Heart left ventricle (tissue), 16 donors: ENCODE results near the gene CNDP2. TPM values are rescaled to one million over a fixed set of nuclear protein-coding genes. Genes with fewer than 3 reads are reported as not detected.
"Not testable (repeated sequence)": the region's sequence is repeated elsewhere in the genome, so short reads cannot be mapped to it uniquely, and the experiment has no call there.

Source experiments
- ATAC-seq, 4 donors: fragments of 200-7000 bp; cut with Tn5 transposase; one replicate each; pipeline ENCODE4 v1.9.1; 2020 to 2022; ENCODE audit warnings: moderate library complexity in 4 of 4, mild to moderate bottlenecking in 3 of 4, moderate number of reproducible peaks in 1 of 4
- DNase-seq, 5 donors: peaks; one replicate each; pipeline ENCODE4 v3.0.0-alpha.2; 2020
- H3K27ac ChIP-seq, 12 donors: fragments of 200-600 bp; sonication (generic) in 4 of 12; one replicate each; pipeline versions ENCODE4 v1.5.0 to v1.8.0; 2016 to 2022; ENCODE audit warnings: mild to moderate bottlenecking in 2 of 12
- H3K27me3 ChIP-seq, 9 donors: fragments of 200-600 bp; sonication (generic) in 2 of 9; one replicate each; pipeline versions ENCODE4 v1.5.1 to v1.8.0; 2016 to 2022; ENCODE audit warnings: mild to moderate bottlenecking in 3 of 9
- H3K36me3 ChIP-seq, 9 donors: fragments of 200-600 bp; sonication (generic) in 2 of 9; one replicate each; pipeline versions ENCODE4 v1.5.0 to v1.8.0; 2018 to 2022; ENCODE audit warnings: mild to moderate bottlenecking in 2 of 9
- H3K4me1 ChIP-seq, 12 donors: fragments of 200-600 bp; sonication (generic) in 4 of 12; one replicate each; pipeline versions ENCODE4 v1.5.0 to v1.8.0; 2016 to 2022; ENCODE audit warnings: mild to moderate bottlenecking in 3 of 12
- H3K4me3 ChIP-seq, 12 donors: fragments of 200-600 bp; sonication (generic) in 4 of 12; one replicate each; pipeline versions ENCODE4 v1.5.0 to v1.8.0; 2017 to 2022; ENCODE audit warnings: mild to moderate bottlenecking in 9 of 12, moderate library complexity in 4 of 12
- H3K9me3 ChIP-seq, 12 donors: fragments of 200-600 bp; sonication (generic) in 4 of 12; one replicate each; pipeline versions ENCODE4 v1.5.0 to v1.8.0; 2016 to 2022; ENCODE audit warnings: mild to moderate bottlenecking in 1 of 12
- CTCF ChIP-seq, 12 donors: fragments of 200-600 bp; sonication (generic) in 4 of 12; IDR thresholded peaks; one replicate each; pipeline versions ENCODE4 v1.5.0 to v1.8.0; 2018 to 2022; ENCODE audit warnings: antibody characterized with exemption in 12 of 12, mild to moderate bottlenecking in 5 of 12
- POLR2A ChIP-seq, 2 donors: fragments of 450-650 bp; IDR thresholded peaks; one replicate each; pipeline ENCODE4 v1.6.1; 2017; ENCODE audit warnings: antibody characterized with exemption in 2 of 2, mild to moderate bottlenecking in 2 of 2, moderate library complexity in 2 of 2
- WGBS, 4 donors: extraction: QIAGEN DNeasy Blood & Tissue Kit in 2 of 4; methylation state at CpG; one replicate each; pipeline versions ENCODE4 v1.1.5 to v1.1.7; 2013 to 2018; 5-methylcytosine and 5-hydroxymethylcytosine counted together
- intact Hi-C, 10 donors: fragments of 100-400 bp; cut with DNase I; formaldehyde crosslinking; loops; one replicate each; pipeline versions ENCODE4 v1.11.1 to v1.14.2; 2022
- polyA plus RNA-seq, 2 donors: library from polyadenylated mRNA; stranded (reverse); fragments of 200-250 nt; gene quantifications; one replicate each; pipeline ENCODE4 v1.2.3, GENCODE V29; 2013
- total RNA-seq, 9 donors: library from RNA; depleted of rRNA in 2 of 9; stranded (reverse); fragments of >200 nt in 2 of 9; fragmentation: NEBNext Ultra II Directional in 3 of 9; extraction: Animal tissue kit (Norgen Biotek cat#: 25700) in 3 of 9; gene quantifications; one replicate each; pipeline versions ENCODE4 v1.1.0 to v1.2.4, GENCODE V29; 2016 to 2023
- donor health status: ischemic (EF 13 %, LVEDD 7.1; RV severe dilation, severe dysfunction).
- donor health status: healthy with polysubstance abuse.
- donor health status: DM: no; HTN: yes; CAD: no.
- donor health status: DM: no; HTN: no; CAD: no.
- donor health status: ischemic (EF 25% LVEDD 6.9; RV normal size, moderate dysfunction).
- donor health status: ischemic (EF 25% LVEDD 5.7; RV mildly dilated, moderate dysfunction).
- donor health status: healthy.
- donor health status: DM: yes; HTN: yes; CAD: no.
- donor health status: ischemic (EF 35%, LVEDD 5.7; RV mildly dilated, moderate dysfunction).
- donor health status: nonischemic (EF 11% LVEDD 7.7; RV severe dilation, severe dysfunction).
- donor health status: DM: yes; HTN: yes; CAD: no.
- donor health status: PGD.
- donor health status: ischemic (EF 29% LVEDD 5.4; RV normal size, mild dysfunction).
- donor health status: nonischemic (EF 23%, LVEDD 6.1; RV moderate dilation, normal function).

CNDP2 gene
- total and polyA plus RNA-seq, 11 donors = 38.3 to 162 (median 76.3) TPM

DNA sequence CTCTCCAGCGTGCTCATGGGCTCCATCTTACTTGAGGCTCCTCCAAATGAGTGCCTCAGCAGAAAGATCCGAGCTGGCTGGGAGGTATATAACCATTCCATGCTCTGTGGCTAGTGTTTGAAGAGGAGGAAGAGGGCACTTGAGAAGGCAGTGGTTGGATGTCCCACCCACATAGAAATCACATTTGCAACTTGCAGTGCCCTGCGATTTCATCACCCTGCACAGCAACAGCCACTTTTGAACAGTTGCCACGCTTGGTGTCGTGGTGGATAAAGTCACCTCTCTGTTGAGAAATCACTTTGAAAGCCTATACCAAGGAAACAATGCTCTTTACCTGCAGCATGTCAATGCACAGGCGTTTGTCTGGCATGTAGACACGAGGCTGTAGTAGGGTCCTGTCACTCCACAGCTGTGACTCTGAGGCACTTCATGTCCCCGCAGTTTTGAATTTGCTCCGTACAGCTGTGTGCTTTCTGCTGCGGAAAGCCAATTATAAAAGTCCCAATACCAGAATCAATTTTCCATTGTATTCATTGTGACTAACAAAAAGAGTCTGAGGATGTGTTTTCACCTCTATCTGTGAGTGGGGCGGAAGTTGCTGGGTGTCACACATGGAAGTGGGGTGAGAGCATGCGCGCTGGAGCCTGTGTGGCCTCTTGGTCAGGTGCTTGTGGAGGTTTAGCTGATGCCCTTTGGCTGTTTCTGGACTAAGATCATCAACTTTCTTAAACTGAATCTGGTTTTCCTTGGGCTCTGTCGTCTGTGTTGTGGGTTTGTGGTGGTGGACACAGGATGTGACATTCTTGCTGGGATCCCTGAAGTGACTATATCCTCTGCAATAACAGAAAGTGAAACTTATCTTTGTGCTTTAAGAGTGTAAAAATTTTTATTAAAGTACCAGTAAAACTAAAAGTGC lies 2.8 kb downstream of the CNDP2 start:
- Histone ChIP-seq H3K4me1 (peaks cover 0 to 62% (median 25%) of the 10 kb centered on the region in 12 donors), H3K27me3 (no peaks in the 10 kb centered on the region), H3K27ac (peak overlapping the region; percentile 8 to 95 (median 72)), H3K4me3 (peak overlapping the region in 9 of 12 donors; percentile 20 to 60 (median 30)), H3K36me3 (peaks cover 0 to 38% (median 33%) of the 10 kb centered on the region in 9 donors), H3K9me3 (no peaks in the 10 kb centered on the region)
- no peak for ATAC-seq
- DNase-seq = peak in 3 of 5 donors; percentile 50 to 56 (median 52)
- WGBS, 4 donors = 71 to 79% (median 74%) methylated on average over 12 to 14 of the region's 14 CpGs
- intact Hi-C loops = loop anchor here in 8 of 10 donors (2.0 to 10.0 kb wide), 6 partner anchors 48 to 1998 kb away; partner anchors contain the start of genes ZNF407 (in 3 of the 8) and ZNF516 (in 1 of the 8)
- TF ChIP-seq CTCF (IDR thresholded peaks at IDR 0.05) (no peak), POLR2A (IDR thresholded peaks at IDR 0.05) (no peak)

DNA sequence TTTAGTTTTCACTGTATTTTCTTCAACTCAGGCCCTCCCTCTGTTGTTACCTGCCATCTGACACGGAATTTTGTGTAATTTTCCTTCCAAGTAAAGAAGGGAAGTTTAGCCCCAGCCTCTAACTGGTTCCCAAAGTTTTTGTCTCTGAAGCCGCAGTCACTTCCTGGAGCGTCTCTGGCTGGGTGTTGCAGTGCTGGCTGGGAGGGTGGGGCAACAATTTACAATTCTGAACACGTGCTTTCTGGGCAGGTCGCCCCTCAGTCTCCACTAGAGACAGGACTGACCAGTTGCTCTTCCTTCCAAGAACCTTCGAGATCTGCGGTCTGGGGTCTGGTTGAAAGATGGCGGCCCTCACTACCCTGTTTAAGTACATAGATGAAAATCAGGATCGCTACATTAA lies 3.5 kb downstream of the CNDP2 start:
- no peak for TF ChIP-seq CTCF (IDR thresholded peaks at IDR 0.05)
- TF ChIP-seq POLR2A (IDR thresholded peaks at IDR 0.05) = no peak
- 49 to 63% (median 55%) methylated on average over 9 of the region's 9 CpGs for WGBS, 4 donors
- DNase-seq = peak in 4 of 5 donors; percentile 81 to 89 (median 86)
- Histone ChIP-seq H3K9me3 (no peaks in the 10 kb centered on the region), H3K27ac (peak overlapping the region; percentile 8 to 95 (median 72)), H3K4me3 (peak overlapping the region in 10 of 12 donors; percentile 9 to 60 (median 29)), H3K27me3 (no peaks in the 10 kb centered on the region), H3K36me3 (peaks cover 0 to 44% (median 39%) of the 10 kb centered on the region in 9 donors), H3K4me1 (peaks cover 0 to 62% (median 25%) of the 10 kb centered on the region in 12 donors)
- intact Hi-C loops = loop anchor here in 8 of 10 donors (2.0 to 10.0 kb wide), 6 partner anchors 48 to 1998 kb away; partner anchors contain the start of genes ZNF407 (in 3 of the 8) and ZNF516 (in 1 of the 8)
- peak in 1 of 4 donors; percentile 39 for ATAC-seq

DNA sequence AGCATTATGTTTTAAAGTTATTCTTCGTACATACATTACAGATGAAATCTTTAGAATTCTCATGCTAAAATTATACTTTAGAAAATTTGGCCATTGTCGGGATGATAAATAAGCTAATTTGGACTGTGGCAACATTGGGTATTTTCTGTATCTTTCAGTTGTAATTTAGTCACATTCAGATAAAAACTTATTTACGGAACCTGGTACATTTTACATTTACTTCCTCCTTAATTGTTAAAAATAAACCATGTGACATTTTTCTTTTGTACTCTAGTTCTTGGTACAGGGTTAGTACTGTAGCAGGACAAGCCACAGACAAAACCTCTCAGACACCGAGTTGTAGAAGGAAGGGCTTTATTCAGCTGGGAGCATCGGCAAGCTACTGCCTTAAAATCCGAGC lies 4.2 kb downstream of the CNDP2 start:
- Histone ChIP-seq H3K4me1 (peaks cover 0 to 58% (median 25%) of the 10 kb centered on the region in 12 donors), H3K27ac (peak overlapping the region in 7 of 12 donors; percentile 23 to 95 (median 75)), H3K27me3 (no peaks in the 10 kb centered on the region), H3K9me3 (no peaks in the 10 kb centered on the region), H3K4me3 (peak overlapping the region in 8 of 12 donors; percentile 13 to 60 (median 29)), H3K36me3 (peaks cover 0 to 52% (median 46%) of the 10 kb centered on the region in 9 donors)
- intact Hi-C loops = no loop called here
- ATAC-seq (no peak), DNase-seq (no peak)
- TF ChIP-seq CTCF (IDR thresholded peaks at IDR 0.05) (no peak), POLR2A (IDR thresholded peaks at IDR 0.05) (no peak)
- WGBS, 4 donors = 77 to 81% (median 78%) methylated on average over 6 of the region's 6 CpGs

GRCh38 chr18:74500774-74501173 lies 4.6 kb downstream of the CNDP2 start:
- H3K4me1 ChIP-seq = peaks cover 0 to 57% (median 25%) of the 10 kb centered on the region in 12 donors
- H3K27me3 ChIP-seq, DNase-seq, H3K9me3 ChIP-seq, ATAC-seq, intact Hi-C loops: not testable (repeated sequence)
- peak overlapping the region in 6 of 12 donors; percentile 33 to 95 (median 71) for H3K27ac ChIP-seq
- H3K4me3 ChIP-seq = peak overlapping the region in 4 of 12 donors; percentile 13 to 60 (median 25)
- 81 to 93% (median 86%) methylated on average over 8 of the region's 8 CpGs for WGBS, 4 donors
- peaks cover 0 to 56% (median 50%) of the 10 kb centered on the region in 9 donors for H3K36me3 ChIP-seq
